ENCODE data around the gene CCDC188. TPM values are rescaled to one million over a fixed set of nuclear protein-coding genes. Genes with fewer than 3 reads are reported as not detected.
"Not testable (repeated sequence)": the region's sequence is repeated elsewhere in the genome, so short reads cannot be mapped to it uniquely, and the experiment has no call there.

The CCDC188 gene
- total RNA-seq, 1 donor from 2014 or later = 1.6 TPM

GRCh38 chr22:20165913-20166312, 15.1 kb upstream of the CCDC188 start:
- no peak overlapping the region for H3K4me3 ChIP-seq
- H3K36me3 ChIP-seq = no peaks in the 10 kb centered on the region
- TF ChIP-seq CTCF (IDR thresholded peaks at IDR 0.05) = no peak
- H3K27me3 ChIP-seq = no peaks in the 10 kb centered on the region
- DNase-seq (no peak), ATAC-seq (no peak)
- intact Hi-C loops (cut with DNase I) = no loop called here
- H3K9me3 ChIP-seq = no peaks in the 10 kb centered on the region
- no peak overlapping the region for H3K27ac ChIP-seq
- H3K4me1 ChIP-seq = no peaks in the 10 kb centered on the region

GRCh38 chr22:20165421-20165820, 14.6 kb upstream of the CCDC188 start:
- TF ChIP-seq CTCF (IDR thresholded peaks at IDR 0.05) = no peak
- Histone ChIP-seq H3K27ac (no peak overlapping the region), H3K4me3 (no peak overlapping the region), H3K9me3 (no peaks in the 10 kb centered on the region), H3K27me3 (no peaks in the 10 kb centered on the region), H3K36me3 (no peaks in the 10 kb centered on the region), H3K4me1 (no peaks in the 10 kb centered on the region)
- ATAC-seq (no peak), DNase-seq (no peak)
- intact Hi-C loops (cut with DNase I) = no loop called here

GRCh38 chr22:20164863-20165262, 14.0 kb upstream of the CCDC188 start:
- intact Hi-C loops (cut with DNase I) = no loop called here
- H3K9me3 ChIP-seq = no peaks in the 10 kb centered on the region
- no peak for DNase-seq
- no peaks in the 10 kb centered on the region for H3K4me1 ChIP-seq
- TF ChIP-seq CTCF (IDR thresholded peaks at IDR 0.05) = no peak
- H3K4me3 ChIP-seq = no peak overlapping the region
- H3K36me3 ChIP-seq = no peaks in the 10 kb centered on the region
- no peak overlapping the region for H3K27ac ChIP-seq
- no peak for ATAC-seq
- H3K27me3 ChIP-seq = no peaks in the 10 kb centered on the region

- intact Hi-C loops (cut with DNase I) = no loop called here
- Histone ChIP-seq H3K27ac (no peak overlapping the region), H3K36me3 (no peaks in the 10 kb centered on the region), H3K27me3 (no peaks in the 10 kb centered on the region), H3K4me1 (no peaks in the 10 kb centered on the region), H3K9me3 (no peaks in the 10 kb centered on the region), H3K4me3 (no peak overlapping the region)
- DNase-seq (no peak), ATAC-seq (no peak)
- TF ChIP-seq CTCF (IDR thresholded peaks at IDR 0.05) = no peak
These were observed 9.2 kb upstream of the CCDC188 start for GRCh38 chr22:20160041-20160440.

- H3K9me3 ChIP-seq, DNase-seq, H3K4me3 ChIP-seq, H3K27me3 ChIP-seq, H3K4me1 ChIP-seq, H3K27ac ChIP-seq, H3K36me3 ChIP-seq, ATAC-seq: not testable (repeated sequence)
- intact Hi-C loops (cut with DNase I) = loop anchor here (5.0 kb wide), 1 partner anchor 128 kb away; no protein-coding TSS in a partner anchor
These were observed 8.7 kb upstream of the CCDC188 start for GRCh38 chr22:20159531-20159930.

- no peak for TF ChIP-seq CTCF (IDR thresholded peaks at IDR 0.05)
- H3K36me3 ChIP-seq = no peaks in the 10 kb centered on the region
- no peak overlapping the region for H3K4me3 ChIP-seq
- H3K27ac ChIP-seq = no peak overlapping the region
- intact Hi-C loops (cut with DNase I) = loop anchor here (5.0 kb wide), 1 partner anchor 128 kb away; no protein-coding TSS in a partner anchor
- H3K4me1 ChIP-seq = no peaks in the 10 kb centered on the region
- H3K27me3 ChIP-seq = no peaks in the 10 kb centered on the region
- no peaks in the 10 kb centered on the region for H3K9me3 ChIP-seq
- DNase-seq (no peak), ATAC-seq (no peak)
These were observed 8.2 kb upstream of the CCDC188 start for GRCh38 chr22:20159076-20159475.
